AG04450 (cell line): ENCODE measurements around the gene STAB2. TPM values are rescaled to one million over a fixed set of nuclear protein-coding genes. Genes with fewer than 3 reads are reported as not detected.

Experiments
- CTCF ChIA-PET: fragments of 300-600, 350-600 bp; formaldehyde crosslinking; extraction: SDS; loops from one replicate; lab custom pipeline; 2022; ENCODE audit warnings: antibody characterized with exemption, inconsistent platforms; lab: Charles Lee
- POLR2A ChIA-PET: fragments of 350-600 bp; formaldehyde crosslinking; extraction: SDS; loops from one replicate; lab custom pipeline; 2021; ENCODE audit warnings: antibody characterized with exemption, inconsistent platforms; lab: Yijun Ruan, JAX
- DNase-seq: peaks from one replicate; pipeline ENCODE4 v3.0.0-alpha.2; 2011; ENCODE audit warnings: low read depth, low spot score
- H3K27ac ChIP-seq: one replicate; pipeline ENCODE4 v1.5.1; 2012; ENCODE audit warnings: low read depth, low read length, control low read depth
- H3K27me3 ChIP-seq: one replicate; pipeline ENCODE4 v1.6.0; 2012; ENCODE audit warnings: low read length; ENCODE audit not compliant: control insufficient read depth, insufficient read depth
- H3K4me3 ChIP-seq: 2 replicates; pipeline ENCODE4 v1.5.1; 2011; ENCODE audit warnings: mild to moderate bottlenecking, low read depth, low read length, control low read depth
- H3K9me3 ChIP-seq: 2 replicates; pipeline ENCODE4 v1.5.1; 2012; ENCODE audit warnings: low read length; ENCODE audit not compliant: control insufficient read depth, insufficient read depth
- polyA plus RNA-seq: library from polyadenylated mRNA; depleted of rRNA; stranded (reverse); fragments of >200 nt; gene quantifications from 2 replicates; pipeline ENCODE4 v1.2.3, GENCODE V29; 2011
- TF ChIP-seq, protein P1 (sequence below): IDR thresholded peaks from 2 replicates; pipeline ENCODE4 v1.5.1; 2011; ENCODE audit warnings: low read depth, low read length, control low read depth, inconsistent platforms

The STAB2 gene
- polyA plus RNA-seq, 1 experiment: not detected

DNA sequence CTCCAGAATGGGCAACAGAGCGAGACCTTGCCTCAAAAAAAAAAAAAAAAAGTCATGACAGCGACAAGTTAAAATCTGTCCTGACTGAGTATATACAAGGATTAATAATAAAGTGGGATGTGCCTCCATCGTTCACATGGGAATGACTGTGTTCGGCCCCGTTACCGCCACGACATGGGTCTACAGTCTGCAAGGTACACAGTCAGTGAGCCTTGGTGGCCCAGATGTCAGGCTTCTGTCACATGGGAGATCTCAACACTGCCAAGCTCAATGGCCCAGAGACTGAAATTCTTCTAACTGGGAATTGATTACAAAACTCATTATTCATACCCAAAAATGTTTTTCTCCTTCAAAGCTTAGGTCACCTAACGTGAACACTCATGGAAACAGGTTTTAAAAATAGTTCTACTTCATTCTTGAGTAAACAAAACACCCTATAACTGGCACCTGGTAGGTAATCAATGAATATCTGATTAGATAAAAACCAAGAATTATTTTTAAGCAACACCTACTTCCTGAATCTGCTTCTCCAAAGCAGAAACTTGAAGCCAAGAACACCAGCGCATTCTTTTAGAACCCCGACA, 188.0 kb downstream of the STAB2 start:
- H3K27ac ChIP-seq: no peak overlapping the region
- DNase-seq: no peak
- ChIA-PET POLR2A (no interaction called here), CTCF (interaction anchor here (9.4 kb wide), 1 partner anchor 94 kb away, joined by 242 read pairs; no protein-coding TSS in a partner anchor)
- H3K9me3 ChIP-seq: no peaks in the 10 kb centered on the region; the same call in 1 of the 2 replicates
- TF ChIP-seq, protein P1, sequence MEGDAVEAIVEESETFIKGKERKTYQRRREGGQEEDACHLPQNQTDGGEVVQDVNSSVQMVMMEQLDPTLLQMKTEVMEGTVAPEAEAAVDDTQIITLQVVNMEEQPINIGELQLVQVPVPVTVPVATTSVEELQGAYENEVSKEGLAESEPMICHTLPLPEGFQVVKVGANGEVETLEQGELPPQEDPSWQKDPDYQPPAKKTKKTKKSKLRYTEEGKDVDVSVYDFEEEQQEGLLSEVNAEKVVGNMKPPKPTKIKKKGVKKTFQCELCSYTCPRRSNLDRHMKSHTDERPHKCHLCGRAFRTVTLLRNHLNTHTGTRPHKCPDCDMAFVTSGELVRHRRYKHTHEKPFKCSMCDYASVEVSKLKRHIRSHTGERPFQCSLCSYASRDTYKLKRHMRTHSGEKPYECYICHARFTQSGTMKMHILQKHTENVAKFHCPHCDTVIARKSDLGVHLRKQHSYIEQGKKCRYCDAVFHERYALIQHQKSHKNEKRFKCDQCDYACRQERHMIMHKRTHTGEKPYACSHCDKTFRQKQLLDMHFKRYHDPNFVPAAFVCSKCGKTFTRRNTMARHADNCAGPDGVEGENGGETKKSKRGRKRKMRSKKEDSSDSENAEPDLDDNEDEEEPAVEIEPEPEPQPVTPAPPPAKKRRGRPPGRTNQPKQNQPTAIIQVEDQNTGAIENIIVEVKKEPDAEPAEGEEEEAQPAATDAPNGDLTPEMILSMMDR: no peak
- H3K27me3 ChIP-seq: no peaks in the 10 kb centered on the region
- H3K4me3 ChIP-seq: no peak overlapping the region

DNA sequence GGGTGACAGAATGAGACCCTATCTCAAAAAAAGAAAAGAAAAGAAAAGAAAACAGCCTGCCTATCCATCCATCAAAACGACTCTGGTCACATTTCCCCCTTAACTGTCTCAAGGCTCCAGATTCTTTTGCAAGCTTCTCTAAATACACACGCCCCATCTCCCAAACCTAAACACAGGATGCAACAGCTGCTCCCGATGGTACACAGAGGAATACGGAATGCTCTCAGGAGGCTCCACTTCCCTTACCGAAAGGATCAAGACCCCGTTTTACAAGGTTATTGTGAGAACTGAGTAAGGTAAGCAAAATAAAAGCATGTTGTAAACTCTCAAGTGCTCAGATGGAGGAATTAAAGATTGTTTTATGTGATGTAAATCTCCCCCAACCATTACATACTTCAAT, 191.7 kb downstream of the STAB2 start:
- DNase-seq: no peak

DNA sequence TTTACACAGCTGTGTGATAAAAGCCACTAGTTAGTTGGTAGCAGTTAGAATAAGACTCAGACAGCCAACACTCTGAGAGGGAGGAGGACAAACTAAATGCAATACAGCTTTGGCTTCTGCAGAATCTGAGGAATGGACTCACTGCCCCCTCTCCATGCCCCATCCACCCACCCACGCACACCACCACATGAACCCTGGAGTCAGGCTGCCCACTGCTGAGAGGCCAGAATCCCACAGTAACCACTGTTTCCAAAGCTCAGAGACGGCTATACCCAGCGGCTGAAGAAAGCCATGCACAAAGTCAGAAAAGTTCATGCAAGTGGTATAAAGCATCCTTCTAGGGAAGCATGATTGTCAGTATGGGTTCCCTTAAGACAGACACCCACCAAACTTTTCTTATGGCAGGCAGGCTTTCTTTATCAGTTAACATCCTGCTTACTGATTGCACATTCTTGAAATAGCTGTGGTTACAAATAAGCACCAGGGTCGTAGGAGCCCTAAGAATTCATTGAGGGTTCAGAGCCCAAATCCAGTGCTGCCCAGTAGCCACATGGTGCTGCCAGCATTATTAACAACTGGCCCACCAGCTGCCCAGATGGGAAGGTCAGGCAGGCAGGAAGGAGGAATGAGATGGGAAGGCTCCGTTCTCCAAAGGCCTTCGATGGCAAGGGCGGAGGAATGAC, 192.5 kb downstream of the STAB2 start:
- Histone ChIP-seq H3K9me3 (no peaks in the 10 kb centered on the region; the same call in 1 of the 2 replicates), H3K27me3 (no peaks in the 10 kb centered on the region), H3K27ac (peak overlapping the region; percentile 66), H3K4me3 (no peak overlapping the region)
- DNase-seq: no peak
- ChIA-PET CTCF (interaction anchor here (2.2 kb wide), 1 partner anchor 91 kb away, joined by 8 read pairs; no protein-coding TSS in a partner anchor), POLR2A (interaction anchor here (1.5 kb wide), 1 partner anchor 25 kb away, joined by 9 read pairs; no protein-coding TSS in a partner anchor)
- TF ChIP-seq, protein P1: no peak

More for the DNA sequence above, 191.7 kb downstream of the STAB2 start:
- POLR2A ChIA-PET: no interaction called here
- TF ChIP-seq, protein P1: no peak
- no peaks in the 10 kb centered on the region; the same call in 1 of the 2 replicates for H3K9me3 ChIP-seq
- CTCF ChIA-PET: interaction anchor here (0.7 to 2.2 kb wide), 2 partner anchors 92 to 108 kb away, joined by 4 to 8 read pairs; no protein-coding TSS in a partner anchor
- no peak overlapping the region for H3K4me3 ChIP-seq
- no peaks in the 10 kb centered on the region for H3K27me3 ChIP-seq
- no peak overlapping the region for H3K27ac ChIP-seq

DNA sequence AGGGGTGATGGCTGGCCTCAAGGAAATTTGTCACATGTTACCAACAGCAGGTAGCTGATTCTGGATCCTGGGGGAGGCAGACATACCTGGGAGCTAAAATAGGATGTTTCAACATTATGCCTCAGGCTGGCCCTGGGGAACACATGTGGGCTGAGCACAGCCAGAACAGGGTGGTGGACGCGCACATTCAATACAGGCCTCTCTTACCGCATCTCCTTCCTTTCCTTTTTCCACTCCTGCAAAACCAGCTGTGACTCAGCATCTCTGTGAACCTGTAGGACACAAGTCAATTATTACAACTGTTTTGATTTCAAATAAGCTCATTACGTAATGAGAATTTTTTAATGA, 193.0 kb downstream of the STAB2 start:
- ChIA-PET CTCF (interaction anchor here (2.2 kb wide), 1 partner anchor 90 kb away, joined by 8 read pairs; no protein-coding TSS in a partner anchor), POLR2A (interaction anchor here (1.5 kb wide), 1 partner anchor 25 kb away, joined by 9 read pairs; no protein-coding TSS in a partner anchor)
- H3K9me3 ChIP-seq: no peaks in the 10 kb centered on the region; the same call in 1 of the 2 replicates
- TF ChIP-seq, protein P1: no peak
- no peak for DNase-seq
- no peak overlapping the region for H3K4me3 ChIP-seq
- H3K27ac ChIP-seq: peak overlapping the region; percentile 66
- H3K27me3 ChIP-seq: no peaks in the 10 kb centered on the region

DNA sequence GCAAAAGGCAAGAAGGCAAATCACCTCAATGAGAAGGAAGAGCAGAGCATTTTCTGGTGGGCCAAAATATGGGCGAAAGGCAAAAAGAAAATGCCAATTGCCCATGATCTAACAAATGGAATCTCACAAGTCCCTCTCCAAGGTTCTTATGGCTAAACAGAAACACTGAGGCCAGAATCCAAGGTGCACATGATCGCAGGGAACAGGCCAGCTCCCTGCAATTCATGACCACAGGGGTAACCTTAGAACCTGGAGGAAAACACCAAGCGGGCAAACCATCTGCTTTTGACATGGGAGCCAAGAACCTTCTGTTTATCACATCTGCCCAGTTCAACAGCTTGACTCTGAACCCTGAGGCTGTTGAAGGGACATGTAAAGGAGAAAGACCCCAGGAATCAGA, 193.9 kb downstream of the STAB2 start:
- Histone ChIP-seq H3K9me3 (no peaks in the 10 kb centered on the region; the same call in 1 of the 2 replicates), H3K27ac (no peak overlapping the region), H3K27me3 (no peaks in the 10 kb centered on the region), H3K4me3 (no peak overlapping the region)
- POLR2A ChIA-PET: interaction anchor here (0.6 kb wide), 1 partner anchor 1897 kb away, joined by 7 read pairs; no protein-coding TSS in a partner anchor
- no peak for DNase-seq
- CTCF ChIA-PET: interaction anchor here (1.6 to 2.2 kb wide), 3 partner anchors 10 to 99 kb away, joined by 3 to 8 read pairs (median 5); no protein-coding TSS in a partner anchor
- TF ChIP-seq, protein P1: no peak
